Endothelial cell of umbilical vein (primary cell): Measurements from ENCODE around the gene OGDH. TPM values are rescaled to one million over a fixed set of nuclear protein-coding genes. Genes with fewer than 3 reads are reported as not detected.

Experiments used
- BruUV-seq: library from RNA; stranded (reverse); fragments of 400-500 nt; replicated peaks from 2 replicates; lab custom pipeline; 2021; lab: Mats Ljungman, UMichigan
- CTCF ChIA-PET: fragments of 300-600, 350-600 bp; sonication (Branson Sonifier 250); formaldehyde crosslinking; loops from one replicate; lab custom pipeline; 2021; ENCODE audit warnings: antibody characterized with exemption, inconsistent platforms; lab: Charles Lee
- POLR2A ChIA-PET: fragments of 300-600, 350-600 bp; sonication (Branson Sonifier 250); formaldehyde crosslinking; loops from one replicate; lab custom pipeline; 2021; ENCODE audit warnings: antibody characterized with exemption, inconsistent platforms; lab: Charles Lee
- DNase-seq: peaks from one replicate; pipeline ENCODE4 v3.0.0-alpha.2; 2011; ENCODE audit warnings: low read depth, low spot score
- FAIRE-seq: peaks from 2 replicates; lab custom pipeline; 2011; peaks lifted over from hg19 to GRCh38; lab: Jason Lieb, UNC
- H2AFZ ChIP-seq: 2 replicates; pipeline ENCODE4 v1.6.0; 2012; ENCODE audit warnings: low read depth, low read length, control low read depth, inconsistent platforms
- H3K27ac ChIP-seq: 2 replicates; pipeline ENCODE4 v1.5.1; 2011; ENCODE audit warnings: low read depth, mild to moderate bottlenecking, control low read depth, low read length, moderate library complexity; ENCODE audit not compliant: insufficient read depth
- H3K27me3 ChIP-seq, 2 experiments: 2 replicates each; pipeline versions ENCODE4 v1.6.0 to v1.6.1; 2011; ENCODE audit warnings: low read length in 2 of 2, mixed read lengths in 1 of 2; ENCODE audit not compliant: control insufficient read depth in 2 of 2, insufficient read depth in 2 of 2
- H3K36me3 ChIP-seq, 2 experiments: 2 replicates in 1 of 2; 3 replicates in 1 of 2; pipeline ENCODE4 v1.5.1; 2011; ENCODE audit warnings: low read length in 2 of 2, mild to moderate bottlenecking in 1 of 2, moderate library complexity in 1 of 2; ENCODE audit not compliant: control insufficient read depth in 2 of 2, insufficient read depth in 2 of 2; ENCODE audit errors: extremely low read depth in 1 of 2
- H3K4me1 ChIP-seq: 3 replicates; pipeline ENCODE4 v1.5.1; 2011; ENCODE audit warnings: mild to moderate bottlenecking, low read length; ENCODE audit not compliant: control insufficient read depth, insufficient read depth; ENCODE audit errors: extremely low read depth
- H3K4me2 ChIP-seq: 2 replicates; pipeline ENCODE4 v1.6.1; 2011; ENCODE audit warnings: low read length, control low read depth, mixed read lengths; ENCODE audit not compliant: insufficient read depth
- H3K4me3 ChIP-seq, 3 experiments: fragments of 200-600 bp in 1 of 3; sonication (generic), shearing (Covaris generic) in 1 of 3; replicated peaks in 1 of 3; 2 replicates each; pipeline ENCODE4 v1.5.1; 2011 to 2016; ENCODE audit warnings: control low read depth in 3 of 3, low read length in 3 of 3, mild to moderate bottlenecking in 2 of 3, inconsistent platforms in 1 of 3, low read depth in 1 of 3, moderate library complexity in 1 of 3; ENCODE audit not compliant: insufficient read depth in 1 of 3
- H3K79me2 ChIP-seq: 2 replicates; pipeline ENCODE4 v1.6.0; 2012; ENCODE audit warnings: low read length, inconsistent platforms; ENCODE audit not compliant: control insufficient read depth, insufficient read depth
- H3K9ac ChIP-seq: replicated peaks from 2 replicates; pipeline ENCODE3; 2011; ENCODE audit warnings: low read length, control low read depth; ENCODE audit not compliant: insufficient read depth; ENCODE audit errors: extremely low read depth
- H3K9me1 ChIP-seq: replicated peaks from 3 replicates; pipeline ENCODE4 v1.6.0; 2011; ENCODE audit warnings: mild to moderate bottlenecking, low read length; ENCODE audit not compliant: control insufficient read depth, insufficient read depth; ENCODE audit errors: extremely low read depth
- H3K9me3 ChIP-seq: replicated peaks from 2 replicates; pipeline ENCODE4 v1.5.1; 2012; ENCODE audit warnings: low read length, inconsistent platforms; ENCODE audit not compliant: control insufficient read depth, insufficient read depth
- H4K20me1 ChIP-seq: replicated peaks from 2 replicates; pipeline ENCODE3; 2011; ENCODE audit warnings: mild to moderate bottlenecking, low read length; ENCODE audit not compliant: control insufficient read depth, insufficient read depth; ENCODE audit errors: extremely low read depth
- EZH2 ChIP-seq: IDR thresholded peaks from 2 replicates; pipeline ENCODE4 v1.6.1; 2012; ENCODE audit warnings: borderline replicate concordance, low read depth, mild to moderate bottlenecking, moderate library complexity, low read length, inconsistent platforms; ENCODE audit not compliant: severe bottlenecking
- FOS ChIP-seq: IDR thresholded peaks from 2 replicates; pipeline ENCODE4 v1.6.1; 2011; ENCODE audit warnings: mild to moderate bottlenecking, low read length, moderate library complexity, borderline replicate concordance; ENCODE audit not compliant: insufficient read depth
- GATA2 ChIP-seq: IDR thresholded peaks from 2 replicates; pipeline ENCODE4 v1.7.0; 2011; ENCODE audit warnings: low read depth, mild to moderate bottlenecking, moderate library complexity, mixed read lengths, low read length; ENCODE audit not compliant: insufficient read length, insufficient read depth
- JUN ChIP-seq: IDR thresholded peaks from 2 replicates; pipeline ENCODE4 v1.6.1; 2011; ENCODE audit warnings: borderline replicate concordance, low read depth; ENCODE audit not compliant: insufficient read length, insufficient read depth
- MYC ChIP-seq: IDR thresholded peaks from one replicate; pipeline ENCODE4 v1.6.1; 2011; ENCODE audit warnings: mild to moderate bottlenecking, low read depth, low read length
- POLR2A ChIP-seq: IDR thresholded peaks from 2 replicates; pipeline ENCODE4 v1.6.1; 2012; ENCODE audit warnings: low read depth, mild to moderate bottlenecking, control low read depth, low read length
- POLR2AphosphoS5 ChIP-seq: IDR thresholded peaks from 2 replicates; pipeline ENCODE4 v1.6.1; 2012; ENCODE audit warnings: low read depth, mild to moderate bottlenecking, control low read depth, low read length, moderate library complexity; ENCODE audit not compliant: insufficient read depth
- dilution Hi-C: fragments of 300-500 bp; cut with MboI; formaldehyde crosslinking; loops from one replicate; pipeline ENCODE4 v1.15.0; 2019; ENCODE audit warnings: low sequenced_read_pairs; ENCODE audit not compliant: extremely low pct_ligation_motif_present
- intact Hi-C: fragments of 100-400 bp; cut with micrococcal nuclease; formaldehyde crosslinking; loops from one replicate; pipeline ENCODE4 v1.10.0; 2022
- polyA plus RNA-seq, 4 experiments: library from polyadenylated mRNA; depleted of rRNA in 3 of 4; stranded (reverse) in 3 of 4; unstranded in 1 of 4; fragments of >200 nt; gene quantifications; 2 replicates each; pipeline versions ENCODE4 v1.2.1 to v1.2.3, GENCODE V29; 2011 to 2012; ENCODE audit warnings: missing spikeins in 1 of 4
- total RNA-seq: library from RNA; stranded (reverse); gene quantifications from 2 replicates; pipeline ENCODE4 v1.2.3, GENCODE V29; 2021
- TF ChIP-seq, protein P1 (sequence below): IDR thresholded peaks from 2 replicates; pipeline ENCODE4 v1.6.1; 2011; ENCODE audit not compliant: insufficient read depth, insufficient read length
- TF ChIP-seq, protein P2 (sequence below), 2 donors: IDR thresholded peaks; 1 replicate in 1 of 2; 2 replicates in 1 of 2; pipeline ENCODE4 v1.5.1; 2011; ENCODE audit warnings: low read length in 2 of 2, mild to moderate bottlenecking in 2 of 2, moderate library complexity in 2 of 2, control low read depth in 1 of 2, inconsistent platforms in 1 of 2, low read depth in 1 of 2; ENCODE audit not compliant: insufficient read depth in 1 of 2; ENCODE audit errors: extremely low read depth in 1 of 2

Gene OGDH
- total and polyA plus RNA-seq, 2 donors (not counting 3 experiments of a cell fraction or from before 2014, with no cell fraction given): 88.9 to 92.9 TPM

DNA sequence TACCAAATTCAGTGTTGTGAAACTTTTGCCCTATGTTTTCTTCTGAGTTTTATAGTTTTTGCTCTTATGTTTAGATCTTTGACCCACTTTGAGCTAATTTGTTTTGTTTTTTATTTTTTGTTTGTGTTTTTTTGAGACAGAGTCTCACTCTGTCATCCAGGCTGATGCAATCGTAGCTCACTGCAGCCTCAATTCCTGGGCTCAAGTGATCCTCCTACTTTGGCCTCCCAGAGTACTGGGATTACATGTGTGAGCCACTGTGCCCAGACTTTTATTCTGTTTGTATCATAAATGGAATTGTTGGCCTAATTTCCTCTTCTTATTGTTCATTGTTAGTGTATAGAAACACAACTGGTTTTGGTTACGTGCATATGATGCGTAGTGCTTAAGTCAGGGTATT, 99.0 kb downstream of the OGDH start:
- ChIA-PET CTCF (no interaction called here), POLR2A (no interaction called here)
- peaks cover 0 to 31% of the 10 kb centered on the region in 2 experiments for H3K36me3 ChIP-seq
- intact Hi-C loops (no loop called here), dilution Hi-C loops (no loop called here)
- no peak overlapping the region for H3K9ac ChIP-seq
- no peaks in the 10 kb centered on the region for H3K4me1 ChIP-seq
- no peak overlapping the region for H3K27ac ChIP-seq
- no peaks in the 10 kb centered on the region for H3K9me1 ChIP-seq
- H2AFZ ChIP-seq: no peak overlapping the region
- BruUV-seq: no TSS peak
- H4K20me1 ChIP-seq: no peaks in the 10 kb centered on the region
- TF ChIP-seq, protein P1, sequence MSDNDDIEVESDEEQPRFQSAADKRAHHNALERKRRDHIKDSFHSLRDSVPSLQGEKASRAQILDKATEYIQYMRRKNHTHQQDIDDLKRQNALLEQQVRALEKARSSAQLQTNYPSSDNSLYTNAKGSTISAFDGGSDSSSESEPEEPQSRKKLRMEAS: no peak
- TF ChIP-seq EZH2 (no peak), JUN (no peak), POLR2AphosphoS5 (no peak), MYC (no peak), GATA2 (no peak), FOS (no peak), POLR2A (no peak)
- TF ChIP-seq, protein P2, sequence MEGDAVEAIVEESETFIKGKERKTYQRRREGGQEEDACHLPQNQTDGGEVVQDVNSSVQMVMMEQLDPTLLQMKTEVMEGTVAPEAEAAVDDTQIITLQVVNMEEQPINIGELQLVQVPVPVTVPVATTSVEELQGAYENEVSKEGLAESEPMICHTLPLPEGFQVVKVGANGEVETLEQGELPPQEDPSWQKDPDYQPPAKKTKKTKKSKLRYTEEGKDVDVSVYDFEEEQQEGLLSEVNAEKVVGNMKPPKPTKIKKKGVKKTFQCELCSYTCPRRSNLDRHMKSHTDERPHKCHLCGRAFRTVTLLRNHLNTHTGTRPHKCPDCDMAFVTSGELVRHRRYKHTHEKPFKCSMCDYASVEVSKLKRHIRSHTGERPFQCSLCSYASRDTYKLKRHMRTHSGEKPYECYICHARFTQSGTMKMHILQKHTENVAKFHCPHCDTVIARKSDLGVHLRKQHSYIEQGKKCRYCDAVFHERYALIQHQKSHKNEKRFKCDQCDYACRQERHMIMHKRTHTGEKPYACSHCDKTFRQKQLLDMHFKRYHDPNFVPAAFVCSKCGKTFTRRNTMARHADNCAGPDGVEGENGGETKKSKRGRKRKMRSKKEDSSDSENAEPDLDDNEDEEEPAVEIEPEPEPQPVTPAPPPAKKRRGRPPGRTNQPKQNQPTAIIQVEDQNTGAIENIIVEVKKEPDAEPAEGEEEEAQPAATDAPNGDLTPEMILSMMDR (IDR thresholded peaks at IDR 0.05; ENCODE audit: extremely low read depth in 1 of 2, insufficient read depth in 1 of 2, low read depth in 1 of 2, low read length in 2 of 2): no peak
- H3K27me3 ChIP-seq: no peaks in the 10 kb centered on the region
- H3K79me2 ChIP-seq: no peaks in the 10 kb centered on the region
- DNase-seq: no peak
- no peaks in the 10 kb centered on the region for H3K9me3 ChIP-seq
- FAIRE-seq: no peak
- no peak overlapping the region for H3K4me2 ChIP-seq
- H3K4me3 ChIP-seq: no peak overlapping the region
